HepG2 (cell line): ENCODE measurements around the gene SLC51B. TPM values are rescaled to one million over a fixed set of nuclear protein-coding genes. Genes with fewer than 3 reads are reported as not detected.

Experiments used
- ATAC-seq: fragments of 200-7000 bp; cut with Tn5 transposase; 3 replicates; pipeline ENCODE4 v1.9.1; 2020; ENCODE audit warnings: mild to moderate bottlenecking, moderate library complexity
- BruUV-seq: library from RNA; stranded (reverse); fragments of 400-500 nt; replicated peaks from 2 replicates; lab custom pipeline; 2021; lab: Mats Ljungman, UMichigan
- CTCF ChIA-PET: fragments of 300-600 bp; formaldehyde crosslinking; extraction: SDS; loops from one replicate; lab custom pipeline; 2021; ENCODE audit warnings: low total read pairs, inconsistent platforms, low intra/inter-chr PET ratio; lab: Yijun Ruan, JAX
- POLR2A ChIA-PET: fragments of 350-600 bp; sonication (Branson Sonifier 250); formaldehyde crosslinking; loops from one replicate; lab custom pipeline; 2020; ENCODE audit warnings: antibody characterized with exemption, inconsistent platforms; lab: Yijun Ruan, JAX
- DNase-seq: peaks from one replicate; pipeline ENCODE4 v3.0.0-alpha.2; 2015; ENCODE audit warnings: low spot score
- FAIRE-seq: peaks from 3 replicates; lab custom pipeline; 2011; peaks lifted over from hg19 to GRCh38; lab: Jason Lieb, UNC
- H2AFZ ChIP-seq: one replicate; pipeline ENCODE4 v1.6.1; 2011; ENCODE audit warnings: low read length, inconsistent platforms
- H3K27ac ChIP-seq: fragments of 300-600 bp; 3 replicates; pipeline ENCODE4 v1.8.0; 2011; ENCODE audit warnings: mixed run types, mild to moderate bottlenecking, mixed read lengths, low read length, inconsistent platforms; ENCODE audit not compliant: insufficient read depth; ENCODE audit errors: extremely low read length
- H3K27me3 ChIP-seq, 2 experiments: fragments of 200-600 bp in 1 of 2; 2 replicates in 1 of 2; 3 replicates in 1 of 2; pipeline versions ENCODE4 v1.6.0 to v1.8.0; 2011; ENCODE audit warnings: low read length in 2 of 2, mild to moderate bottlenecking in 2 of 2, moderate library complexity in 2 of 2, inconsistent platforms in 1 of 2; ENCODE audit not compliant: insufficient read depth in 2 of 2, control insufficient read depth in 1 of 2
- H3K36me3 ChIP-seq, 2 experiments: fragments of 200-600 bp in 1 of 2; replicated peaks in 1 of 2; 2 replicates in 1 of 2; 3 replicates in 1 of 2; pipeline versions ENCODE4 v1.5.1 to v1.8.0; 2011; ENCODE audit warnings: low read length in 2 of 2, inconsistent platforms in 1 of 2; ENCODE audit not compliant: insufficient read depth in 2 of 2, control insufficient read depth in 1 of 2
- H3K4me1 ChIP-seq: 2 replicates; pipeline ENCODE4 v1.5.1; 2012; ENCODE audit warnings: low read length, inconsistent platforms; ENCODE audit not compliant: insufficient read depth
- H3K4me2 ChIP-seq: 2 replicates; pipeline ENCODE4 v1.6.0; 2011; ENCODE audit warnings: low read depth, low read length, inconsistent platforms
- H3K4me3 ChIP-seq, 3 experiments: fragments of 200-600 bp in 1 of 3; sonication (generic), shearing (Covaris generic) in 1 of 3; replicated peaks in 1 of 3; 2 replicates each; pipeline ENCODE4 v1.5.1; 2011 to 2016; ENCODE audit warnings: low read length in 3 of 3, inconsistent platforms in 2 of 3, low read depth in 2 of 3, mild to moderate bottlenecking in 2 of 3, control low read depth in 1 of 3, mixed read lengths in 1 of 3; ENCODE audit not compliant: insufficient read depth in 1 of 3
- H3K79me2 ChIP-seq: one replicate; pipeline ENCODE4 v1.6.1; 2011; ENCODE audit warnings: low read length, inconsistent platforms; ENCODE audit not compliant: insufficient read depth
- H3K9ac ChIP-seq: 2 replicates; pipeline ENCODE4 v1.6.0; 2011; ENCODE audit warnings: mild to moderate bottlenecking, low read depth, low read length, inconsistent platforms; ENCODE audit not compliant: insufficient read depth
- H3K9me3 ChIP-seq: 2 replicates; pipeline ENCODE4 v1.5.1; 2012; ENCODE audit warnings: mild to moderate bottlenecking, low read length
- H4K20me1 ChIP-seq: 2 replicates; pipeline ENCODE4 v1.6.0; 2011; ENCODE audit warnings: inconsistent platforms, mild to moderate bottlenecking, low read length, moderate library complexity; ENCODE audit not compliant: insufficient read depth
- CTCF ChIP-seq: sonication (generic); formaldehyde crosslinking; IDR thresholded peaks from 2 replicates; pipeline ENCODE4 v1.5.0; 2020; ENCODE audit warnings: mild to moderate bottlenecking, missing genetic modification reagents, moderate library complexity
- E2F2 ChIP-seq: sonication (generic); formaldehyde crosslinking; IDR thresholded peaks from 2 replicates; pipeline ENCODE4 v1.4.0; 2020; ENCODE audit warnings: missing genetic modification reagents, borderline replicate concordance
- FOSL2 ChIP-seq: sonication (generic); formaldehyde crosslinking; IDR thresholded peaks from 2 replicates; pipeline ENCODE4 v1.4.0; 2020; ENCODE audit warnings: missing genetic modification reagents
- GFI1 ChIP-seq: sonication (generic); formaldehyde crosslinking; IDR thresholded peaks from 2 replicates; pipeline ENCODE4 v1.5.0; 2020; ENCODE audit warnings: missing genetic modification reagents, mild to moderate bottlenecking, borderline replicate concordance
- HES4 ChIP-seq: sonication (generic); formaldehyde crosslinking; IDR thresholded peaks from 2 replicates; pipeline ENCODE4 v1.9.0; 2021; ENCODE audit warnings: mild to moderate bottlenecking, missing genetic modification reagents, borderline replicate concordance
- HIVEP1 ChIP-seq: sonication (generic); formaldehyde crosslinking; IDR thresholded peaks from 2 replicates; pipeline ENCODE4 v1.4.0; 2020; ENCODE audit warnings: mild to moderate bottlenecking, missing genetic modification reagents
- HMG20B ChIP-seq: conservative IDR thresholded peaks from 2 replicates; pipeline ENCODE4 v1.6.1; 2016; ENCODE audit warnings: missing genetic modification reagents, missing compliant biosample characterization
- KDM3A ChIP-seq: IDR thresholded peaks from 2 replicates; pipeline ENCODE4 v1.6.1; 2018; ENCODE audit warnings: low read depth, missing compliant biosample characterization
- PATZ1 ChIP-seq: sonication (generic); formaldehyde crosslinking; IDR thresholded peaks from 2 replicates; pipeline ENCODE4 v1.4.0; 2020; ENCODE audit warnings: missing genetic modification reagents
- STAG1 ChIP-seq: sonication (generic); formaldehyde crosslinking; IDR thresholded peaks from 2 replicates; pipeline ENCODE4 v1.4.0; 2020; ENCODE audit warnings: missing genetic modification reagents
- ZNF24 ChIP-seq: fragments of 450-650 bp; IDR thresholded peaks from 2 replicates; pipeline ENCODE4 v1.6.1; 2017; ENCODE audit warnings: antibody characterized with exemption, mild to moderate bottlenecking
- ZNF282 ChIP-seq: fragments of 450-650 bp; IDR thresholded peaks from 2 replicates; pipeline ENCODE4 v1.6.1; 2018; ENCODE audit not compliant: partially characterized antibody
- ZNF572 ChIP-seq: sonication (generic); formaldehyde crosslinking; IDR thresholded peaks from 2 replicates; pipeline ENCODE4 v1.5.1; 2020; ENCODE audit warnings: mild to moderate bottlenecking, missing genetic modification reagents
- ZNF614 ChIP-seq: IDR thresholded peaks from 2 replicates; pipeline ENCODE4 v1.6.1; 2018; ENCODE audit warnings: missing biosample characterization, missing genetic modification reagents, inconsistent platforms, borderline replicate concordance
- WGBS: methylation state at CpG from one replicate; pipeline ENCODE4 v1.1.6; 2017; ENCODE audit warnings: low lambda C conversion rate; 5-methylcytosine and 5-hydroxymethylcytosine counted together
- in situ Hi-C: cut with HindIII; loops from 2 replicates; pipeline ENCODE4 v1.10.0; 2017; ENCODE audit warnings: low pct_unique_long_range_greater_than_20kb; ENCODE audit not compliant: extremely low pct_ligation_motif_present
- intact Hi-C: fragments of 100-400 bp; cut with micrococcal nuclease; formaldehyde crosslinking; loops from one replicate; pipeline ENCODE4 v1.10.0; 2022; ENCODE audit not compliant: unreplicated experiment
- polyA plus RNA-seq, 8 experiments: library from polyadenylated mRNA; depleted of rRNA in 3 of 8; stranded (reverse) in 7 of 8; unstranded in 1 of 8; fragments of >200 nt; fragmentation: Illumina TruSeq in 4 of 8; extraction: Trizol in 4 of 8; gene quantifications; 2 replicates each; pipeline versions ENCODE4 v1.2.1 to v1.2.3, GENCODE V29; 2011 to 2016; ENCODE audit warnings: low read depth in 4 of 8, missing spikeins in 1 of 8, mixed read lengths in 1 of 8; ENCODE audit not compliant: insufficient read depth in 1 of 8
- total RNA-seq, 5 experiments: library from RNA; depleted of rRNA; stranded (reverse); fragments of >200 nt; fragmentation: Illumina TruSeq; extraction: Trizol; gene quantifications; 2 replicates each; pipeline ENCODE4 v1.2.3, GENCODE V29; 2016; ENCODE audit warnings: low read depth in 1 of 5

Gene SLC51B
- total and polyA plus RNA-seq, 2 of the 13 experiments (the other 11 are each of a cell fraction or from before 2014, with no cell fraction given): 14.9 to 17.1 TPM

- TF ChIP-seq ZNF24 (no peak), E2F2 (no peak)
Observed at GRCh38 chr15:65100442-65100841, 55.3 kb downstream of the SLC51B start (continued).

GRCh38 chr15:65101411-65101890 is 56.3 kb downstream of the SLC51B start:
- H3K27me3 ChIP-seq: no peaks in the 10 kb centered on the region
- H3K9ac ChIP-seq: no peak overlapping the region
- CTCF ChIA-PET: interaction anchor here (1.2 to 3.4 kb wide), 4 partner anchors 15 to 68 kb away, joined by 3 to 56 read pairs (median 20); no protein-coding TSS in a partner anchor
- FAIRE-seq: peak; percentile 83
- intact Hi-C loops (loop anchor here (1.0 kb wide), 2 partner anchors 47 to 68 kb away; no protein-coding TSS in a partner anchor), in situ Hi-C loops (no loop called here)
- peak; percentile 76 for ATAC-seq
- H3K27ac ChIP-seq: no peak overlapping the region
- BruUV-seq: no TSS peak
- DNase-seq: peak; percentile 50
- H3K4me2 ChIP-seq: no peak overlapping the region
- POLR2A ChIA-PET: interaction anchor here (1.0 to 1.4 kb wide), 3 partner anchors 45 to 68 kb away, joined by 3 to 4 read pairs (median 3); no protein-coding TSS in a partner anchor
- H3K79me2 ChIP-seq: no peaks in the 10 kb centered on the region
- H3K9me3 ChIP-seq: no peaks in the 10 kb centered on the region
- H3K36me3 ChIP-seq: peaks cover 6 to 18% of the 10 kb centered on the region in 2 experiments; a peak in 4 of 5 replicates
- no peaks in the 10 kb centered on the region for H3K4me1 ChIP-seq
- no peak overlapping the region for H2AFZ ChIP-seq
- H3K4me3 ChIP-seq: no peak overlapping the region
- no peaks in the 10 kb centered on the region for H4K20me1 ChIP-seq
- WGBS: 48% methylated on average over 9 of the region's 9 CpGs
- TF ChIP-seq FOSL2 (CRISPR knock-in tag): peak; percentile 12; the same call in 1 of the 2 replicates
- 0 out of 2 replicates have a peak, but pooled peaks have one; percentile 31 for TF ChIP-seq ZNF614 (CRISPR knock-in tag)
- no peak for TF ChIP-seq ZNF282
- TF ChIP-seq HMG20B: 0 out of 2 replicates have a peak, but pooled peaks have one; percentile 39
- no peak for TF ChIP-seq HIVEP1
- TF ChIP-seq KDM3A (CRISPR knock-in tag): 0 out of 2 replicates have a peak, but pooled peaks have one; percentile 42
- TF ChIP-seq PATZ1 (CRISPR knock-in tag): no peak
- peak; percentile 72; the same call in 1 of the 2 replicates for TF ChIP-seq ZNF572 (CRISPR knock-in tag)
- peak; percentile 90 for TF ChIP-seq STAG1 (CRISPR knock-in tag)
- peak; percentile 88 for TF ChIP-seq CTCF (CRISPR knock-in tag)
- no peak for TF ChIP-seq HES4 (CRISPR knock-in tag)
- TF ChIP-seq GFI1 (CRISPR knock-in tag): peak; percentile 99
